Measurements from ENCODE around the gene GABPB1. TPM values are rescaled to one million over a fixed set of nuclear protein-coding genes. Genes with fewer than 3 reads are reported as not detected.
"Not testable (repeated sequence)": the region's sequence is repeated elsewhere in the genome, so short reads cannot be mapped to it uniquely, and the experiment has no call there.

GABPB1 gene
- polyA plus RNA-seq, 1 of the 3 experiments (the other 2 are of a cell fraction), result 12.8 TPM

GRCh38 chr15:50382408-50382807 lies 27.4 kb upstream of the GABPB1 start:
- H4K20me1 ChIP-seq (ENCODE audit: insufficient read depth); H3K27ac ChIP-seq (ENCODE audit: low read depth in 2 of 2, low read length in 1 of 2); H3K9me2 ChIP-seq; H3K36me3 ChIP-seq (replicated peaks in 1 of 2; ENCODE audit: control insufficient read depth in 1 of 2, insufficient read depth in 2 of 2, low read length in 1 of 2); H3K27me3 ChIP-seq (ENCODE audit: insufficient read depth); DNase-seq; H3K4me1 ChIP-seq (ENCODE audit: control insufficient read depth in 1 of 2, insufficient read depth in 2 of 2, low read depth in 1 of 2, low read length in 1 of 2); H3K4me2 ChIP-seq; CTCF ChIA-PET; H3K9me3 ChIP-seq; H3K4me3 ChIP-seq (ENCODE audit: low read depth in 2 of 2, low read length in 1 of 2); H3K79me2 ChIP-seq (ENCODE audit: insufficient read depth); H3F3A ChIP-seq (replicated peaks; ENCODE audit: insufficient read depth); POLR2A ChIA-PET; H2AFZ ChIP-seq (ENCODE audit: low read depth); H3K9ac ChIP-seq: not testable (repeated sequence)
- WGBS (ENCODE audit: low lambda C conversion rate), result 95% methylated on average over 5 of the region's 5 CpGs

- POLR2A ChIA-PET, result interaction anchor here (0.6 kb wide), 1 partner anchor 15 kb away, joined by 3 read pairs; no protein-coding TSS in a partner anchor
- no peaks in the 10 kb centered on the region for H3K9me2 ChIP-seq
- H3F3A ChIP-seq (replicated peaks; ENCODE audit: insufficient read depth), result no peaks in the 10 kb centered on the region
- 63% methylated on average over 1 of the region's 1 CpG for WGBS (ENCODE audit: low lambda C conversion rate)
- CTCF ChIA-PET, result interaction anchor here (0.6 kb wide), 1 partner anchor 450 kb away, joined by 3 read pairs; no protein-coding TSS in a partner anchor
- H3K27me3 ChIP-seq (ENCODE audit: insufficient read depth), result no peaks in the 10 kb centered on the region
- H3K27ac ChIP-seq (ENCODE audit: low read depth in 2 of 2, low read length in 1 of 2), result no peak overlapping the region
- no peaks in the 10 kb centered on the region for H3K36me3 ChIP-seq (replicated peaks in 1 of 2; ENCODE audit: control insufficient read depth in 1 of 2, insufficient read depth in 2 of 2, low read length in 1 of 2)
- no peaks in the 10 kb centered on the region for H4K20me1 ChIP-seq (ENCODE audit: insufficient read depth)
- DNase-seq, result no peak
- H2AFZ ChIP-seq (ENCODE audit: low read depth), result no peak overlapping the region
- no peak overlapping the region for H3K4me3 ChIP-seq (ENCODE audit: low read depth in 2 of 2, low read length in 1 of 2)
- H3K9me3 ChIP-seq, result no peaks in the 10 kb centered on the region
- H3K79me2 ChIP-seq (ENCODE audit: insufficient read depth), result no peaks in the 10 kb centered on the region
- no peak for TF ChIP-seq TAF1 (IDR thresholded peaks at IDR 0.05; ENCODE audit: borderline replicate concordance, low read depth, low read length)
- no peak for TF ChIP-seq FOSL2 (IDR thresholded peaks at IDR 0.05; ENCODE audit: borderline replicate concordance, low read depth)
- no peak for TF ChIP-seq MEF2A (IDR thresholded peaks at IDR 0.05; ENCODE audit: borderline replicate concordance, low read depth)
- no peak for TF ChIP-seq GABPA (IDR thresholded peaks at IDR 0.05; ENCODE audit: low read depth)
- TF ChIP-seq FOXJ3 (CRISPR knock-in tag; IDR thresholded peaks at IDR 0.05), result no peak
- no peak for TF ChIP-seq POLR2AphosphoS5 (IDR thresholded peaks at IDR 0.05; ENCODE audit: low read depth, low read length)
- TF ChIP-seq FOXM1 (IDR thresholded peaks at IDR 0.05; ENCODE audit: low read depth), result no peak
- no peak for TF ChIP-seq NFIC (IDR thresholded peaks at IDR 0.05; ENCODE audit: borderline replicate concordance)
- no peak for TF ChIP-seq ZBTB33 (IDR thresholded peaks at IDR 0.05; ENCODE audit: borderline replicate concordance, low read depth)
- TF ChIP-seq PBX3 (IDR thresholded peaks at IDR 0.05), result no peak
- TF ChIP-seq EP300 (IDR thresholded peaks at IDR 0.05; ENCODE audit: borderline replicate concordance in 1 of 2, low read depth in 1 of 2, low read length in 1 of 2), result no peak
- TF ChIP-seq TCF12 (IDR thresholded peaks at IDR 0.05), result no peak
- no peak for TF ChIP-seq IRF3 (IDR thresholded peaks at IDR 0.05; ENCODE audit: low read depth, low read length)
- no peak for TF ChIP-seq CTCF (IDR thresholded peaks at IDR 0.05)
- no peak for TF ChIP-seq JUND (IDR thresholded peaks at IDR 0.05)
- H3K4me1 ChIP-seq (ENCODE audit: control insufficient read depth in 1 of 2, insufficient read depth in 2 of 2, low read depth in 1 of 2, low read length in 1 of 2), result no peaks in the 10 kb centered on the region
- no peak overlapping the region for H3K9ac ChIP-seq
- no peak overlapping the region for H3K4me2 ChIP-seq
These were observed 26.4 kb upstream of the GABPB1 start for GRCh38 chr15:50381438-50381837.
